ENCODE data around the gene PTPN21. TPM values are rescaled to one million over a fixed set of nuclear protein-coding genes. Genes with fewer than 3 reads are reported as not detected.

Gene PTPN21
- total RNA-seq, 1 donor: 14.2 TPM

DNA sequence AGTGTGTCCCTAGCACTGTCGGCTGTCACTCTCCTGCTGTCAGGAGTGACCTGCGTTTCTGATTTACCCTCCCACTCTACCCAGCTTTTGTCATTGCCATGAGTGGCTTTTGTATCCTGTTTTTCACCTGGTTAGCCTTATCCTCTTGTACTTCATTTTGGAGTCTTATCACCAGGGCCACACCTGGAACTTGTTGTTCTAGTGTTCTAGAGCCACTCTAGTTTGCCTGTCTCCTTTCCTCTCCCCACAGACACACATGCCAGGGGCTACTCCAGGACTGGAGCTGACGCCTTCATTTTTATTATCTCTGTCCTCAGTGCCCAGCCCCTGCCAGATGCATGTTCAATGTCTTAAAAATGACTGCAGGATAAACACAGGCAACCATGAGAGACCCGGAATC is 42.2 kb upstream of the PTPN21 start:
- no peak for DNase-seq (ENCODE audit: low read depth)
- TF ChIP-seq, protein P1, sequence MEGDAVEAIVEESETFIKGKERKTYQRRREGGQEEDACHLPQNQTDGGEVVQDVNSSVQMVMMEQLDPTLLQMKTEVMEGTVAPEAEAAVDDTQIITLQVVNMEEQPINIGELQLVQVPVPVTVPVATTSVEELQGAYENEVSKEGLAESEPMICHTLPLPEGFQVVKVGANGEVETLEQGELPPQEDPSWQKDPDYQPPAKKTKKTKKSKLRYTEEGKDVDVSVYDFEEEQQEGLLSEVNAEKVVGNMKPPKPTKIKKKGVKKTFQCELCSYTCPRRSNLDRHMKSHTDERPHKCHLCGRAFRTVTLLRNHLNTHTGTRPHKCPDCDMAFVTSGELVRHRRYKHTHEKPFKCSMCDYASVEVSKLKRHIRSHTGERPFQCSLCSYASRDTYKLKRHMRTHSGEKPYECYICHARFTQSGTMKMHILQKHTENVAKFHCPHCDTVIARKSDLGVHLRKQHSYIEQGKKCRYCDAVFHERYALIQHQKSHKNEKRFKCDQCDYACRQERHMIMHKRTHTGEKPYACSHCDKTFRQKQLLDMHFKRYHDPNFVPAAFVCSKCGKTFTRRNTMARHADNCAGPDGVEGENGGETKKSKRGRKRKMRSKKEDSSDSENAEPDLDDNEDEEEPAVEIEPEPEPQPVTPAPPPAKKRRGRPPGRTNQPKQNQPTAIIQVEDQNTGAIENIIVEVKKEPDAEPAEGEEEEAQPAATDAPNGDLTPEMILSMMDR (IDR thresholded peaks at IDR 0.05; ENCODE audit: insufficient read depth, low read depth, low read length): no peak
- H3K4me3 ChIP-seq (ENCODE audit: low read depth, low read length): no peak overlapping the region

DNA sequence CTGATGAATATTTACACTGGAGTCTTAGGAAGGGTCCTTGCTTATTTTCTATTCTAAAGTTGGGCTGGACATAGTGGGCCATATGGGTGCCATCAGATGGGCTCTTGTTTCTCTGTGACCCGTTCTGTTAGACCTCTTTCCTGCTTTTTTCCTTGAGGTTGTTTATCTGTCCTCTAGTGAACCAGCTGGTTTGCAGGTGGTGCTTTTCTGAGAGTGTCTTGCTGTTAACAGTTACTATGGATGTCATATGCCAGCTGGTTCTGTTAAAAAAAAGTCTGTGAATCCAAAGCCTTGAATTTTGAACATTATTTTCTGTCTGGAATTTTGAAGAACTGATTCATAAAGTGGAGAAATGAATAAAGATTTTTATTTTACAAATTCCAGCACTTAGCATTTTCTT is 37.2 kb upstream of the PTPN21 start:
- no peak overlapping the region for H3K4me3 ChIP-seq (ENCODE audit: low read depth, low read length)
- peak; percentile 54 for DNase-seq (ENCODE audit: low read depth)
- TF ChIP-seq, protein P1 (IDR thresholded peaks at IDR 0.05; ENCODE audit: insufficient read depth, low read depth, low read length): no peak

DNA sequence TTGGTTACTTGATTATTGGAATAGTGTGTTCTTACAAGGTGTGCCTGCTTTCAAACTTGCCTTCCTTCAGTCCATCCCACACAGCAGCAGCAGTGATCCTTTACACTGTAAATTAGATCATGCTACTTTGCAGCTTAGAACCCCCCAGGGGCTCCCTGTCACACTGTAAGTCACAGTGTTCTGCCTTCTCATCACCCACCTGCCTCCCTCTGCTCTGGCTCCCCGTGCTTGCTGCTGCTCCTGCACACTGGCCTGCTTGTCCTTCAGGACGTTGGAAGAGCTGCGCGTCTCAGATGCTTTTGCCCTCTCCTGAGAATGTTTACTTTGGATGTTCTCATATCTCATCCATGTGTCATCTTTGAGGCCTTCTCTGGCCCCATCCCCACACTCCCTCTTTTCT is 35.4 kb upstream of the PTPN21 start:
- TF ChIP-seq, protein P1 (IDR thresholded peaks at IDR 0.05; ENCODE audit: insufficient read depth, low read depth, low read length): no peak
- no peak overlapping the region for H3K4me3 ChIP-seq (ENCODE audit: low read depth, low read length)
- DNase-seq (ENCODE audit: low read depth): peak; percentile 30

DNA sequence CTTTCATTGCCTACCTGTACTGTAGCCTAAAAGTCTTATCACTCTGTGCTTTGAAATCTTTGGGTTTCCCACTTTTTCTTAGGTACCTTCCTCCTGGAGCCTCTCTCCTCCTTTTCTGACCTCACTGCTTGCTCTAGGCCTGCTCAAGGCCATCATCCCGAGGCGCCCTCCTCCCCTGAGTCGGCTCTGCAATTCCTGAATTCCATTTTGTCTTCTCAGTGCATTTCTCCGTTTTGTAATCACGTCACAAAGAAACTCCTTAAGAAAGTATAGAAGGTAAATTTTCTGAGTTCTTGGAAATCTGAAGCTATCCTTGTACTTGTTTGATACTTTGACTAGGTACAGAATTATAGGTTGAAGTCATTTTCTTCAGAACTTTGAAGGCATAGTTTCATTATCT is 33.3 kb upstream of the PTPN21 start:
- TF ChIP-seq, protein P1 (IDR thresholded peaks at IDR 0.05; ENCODE audit: insufficient read depth, low read depth, low read length): no peak
- no peak for DNase-seq (ENCODE audit: low read depth)
- no peak overlapping the region for H3K4me3 ChIP-seq (ENCODE audit: low read depth, low read length)

DNA sequence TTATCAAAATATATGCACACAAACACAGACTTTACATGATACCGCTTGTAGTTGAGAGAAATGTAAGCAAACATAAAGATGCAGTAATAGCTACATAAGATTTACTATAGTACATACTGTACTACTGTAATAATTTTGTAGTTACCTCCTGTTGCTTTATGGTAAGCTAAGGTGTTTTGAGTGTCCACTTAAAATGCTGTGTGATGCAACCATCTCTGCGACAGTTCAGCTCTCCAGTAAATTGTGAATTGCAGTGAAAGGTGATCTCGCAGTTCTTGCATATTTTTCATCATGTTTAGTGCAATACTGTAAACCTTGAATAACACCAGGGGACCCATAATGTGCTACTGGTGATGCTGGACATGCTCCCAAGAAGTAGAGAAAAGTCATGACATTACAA is 29.6 kb upstream of the PTPN21 start:
- no peak overlapping the region for H3K4me3 ChIP-seq (ENCODE audit: low read depth, low read length)
- DNase-seq (ENCODE audit: low read depth): no peak
- TF ChIP-seq, protein P1 (IDR thresholded peaks at IDR 0.05; ENCODE audit: insufficient read depth, low read depth, low read length): no peak

DNA sequence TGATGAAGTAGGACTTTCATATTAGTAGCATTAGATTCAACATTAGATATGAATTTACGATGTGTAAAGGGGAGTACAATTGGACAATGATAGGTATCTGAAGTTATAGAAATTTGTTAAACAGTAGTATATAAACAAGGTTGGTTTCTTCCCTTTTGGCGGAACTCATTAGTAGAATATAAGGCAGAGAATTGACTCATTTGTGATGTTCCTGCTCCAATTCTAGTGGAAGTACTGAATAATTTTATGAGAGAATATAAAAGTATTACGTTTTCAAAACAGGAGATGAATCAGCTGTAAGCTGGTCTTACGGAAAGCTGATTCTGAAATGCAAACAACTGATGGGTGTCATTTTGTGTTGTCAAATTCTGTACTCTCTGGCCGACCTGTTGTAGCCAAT is 21.4 kb upstream of the PTPN21 start:
- TF ChIP-seq, protein P1 (IDR thresholded peaks at IDR 0.05; ENCODE audit: insufficient read depth, low read depth, low read length): no peak
- no peak for DNase-seq (ENCODE audit: low read depth)
- H3K4me3 ChIP-seq (ENCODE audit: low read depth, low read length): no peak overlapping the region

DNA sequence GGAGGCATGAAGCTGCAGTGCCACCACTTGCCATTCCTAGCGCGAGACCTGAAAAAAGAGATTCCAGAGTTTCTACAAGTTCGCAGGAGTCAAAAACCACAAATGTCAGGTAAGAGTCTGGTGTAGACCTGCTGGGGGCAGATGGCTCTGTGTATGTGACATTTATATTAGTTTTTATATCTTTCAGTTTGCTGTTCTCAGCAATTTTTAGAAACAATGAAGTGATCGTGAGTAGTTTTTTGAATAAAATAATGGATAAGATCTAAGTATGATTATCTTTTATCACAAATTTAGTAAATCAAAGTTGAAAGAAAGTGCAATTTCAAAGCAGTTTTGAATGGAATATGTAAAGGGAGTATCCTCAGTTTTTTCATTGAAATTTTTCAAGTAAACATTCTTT is 17.3 kb upstream of the PTPN21 start:
- TF ChIP-seq, protein P1 (IDR thresholded peaks at IDR 0.05; ENCODE audit: insufficient read depth, low read depth, low read length): no peak
- no peak for DNase-seq (ENCODE audit: low read depth)
- H3K4me3 ChIP-seq (ENCODE audit: low read depth, low read length): no peak overlapping the region

Measured in fibroblast of villous mesenchyme (primary cell).